SH-SY5Y (cell line): ENCODE data around the gene MNAT1.

Source experiments
- GATA2 ChIP-seq: IDR thresholded peaks from 2 replicates; pipeline ENCODE4 v1.6.1; 2011; ENCODE audit warnings: mild to moderate bottlenecking, low read depth, low read length
- GATA3 ChIP-seq: IDR thresholded peaks from 2 replicates; pipeline ENCODE4 v1.6.1; 2011; ENCODE audit warnings: low read depth, mild to moderate bottlenecking, low read length, moderate library complexity

The MNAT1 gene

GRCh38 chr14:60812987-60813386 is 78.4 kb downstream of the MNAT1 start:
- no peak for TF ChIP-seq GATA3
- TF ChIP-seq GATA2: no peak

GRCh38 chr14:60815371-60815770 is 80.8 kb downstream of the MNAT1 start:
- no peak for TF ChIP-seq GATA2

- TF ChIP-seq GATA2 (no peak), GATA3 (no peak)
Observed at GRCh38 chr14:60817113-60817512, 82.6 kb downstream of the MNAT1 start.

GRCh38 chr14:60819575-60819974 is 85.0 kb downstream of the MNAT1 start:
- no peak for TF ChIP-seq GATA3
- TF ChIP-seq GATA2: no peak

- TF ChIP-seq GATA2 (no peak), GATA3 (no peak)
Observed at GRCh38 chr14:60838601-60839000, 104.0 kb downstream of the MNAT1 start.

GRCh38 chr14:60839057-60839456 is 104.5 kb downstream of the MNAT1 start:
- no peak for TF ChIP-seq GATA3
- no peak for TF ChIP-seq GATA2

GRCh38 chr14:60839657-60840056 is 105.1 kb downstream of the MNAT1 start:
- TF ChIP-seq GATA2: no peak
- no peak for TF ChIP-seq GATA3

GRCh38 chr14:60840313-60840712 is 105.8 kb downstream of the MNAT1 start:
- TF ChIP-seq GATA2 (no peak), GATA3 (no peak)

GRCh38 chr14:60845523-60845922 is 111.0 kb downstream of the MNAT1 start:
- TF ChIP-seq GATA3: no peak
- no peak for TF ChIP-seq GATA2

- TF ChIP-seq GATA3 (no peak), GATA2 (no peak)
Observed at GRCh38 chr14:60848066-60848465, 113.5 kb downstream of the MNAT1 start.

GRCh38 chr14:60856111-60856510 is 121.5 kb downstream of the MNAT1 start:
- TF ChIP-seq GATA2 (no peak), GATA3 (no peak)

- TF ChIP-seq GATA2 (no peak), GATA3 (no peak)
Observed at GRCh38 chr14:60859525-60859924, 125.0 kb downstream of the MNAT1 start.

GRCh38 chr14:60861545-60862140 is 127.1 kb downstream of the MNAT1 start:
- TF ChIP-seq GATA2 (no peak), GATA3 (no peak)

- TF ChIP-seq GATA3: no peak
- no peak for TF ChIP-seq GATA2
Observed at GRCh38 chr14:60862283-60862682, 127.7 kb downstream of the MNAT1 start.

GRCh38 chr14:60863249-60863648 is 128.7 kb downstream of the MNAT1 start:
- TF ChIP-seq GATA2: no peak
- no peak for TF ChIP-seq GATA3
